ENCODE results near the gene RASL12.
"Not testable (repeated sequence)": the region's sequence is repeated elsewhere in the genome, so short reads cannot be mapped to it uniquely, and the experiment has no call there.

Gene RASL12

DNA sequence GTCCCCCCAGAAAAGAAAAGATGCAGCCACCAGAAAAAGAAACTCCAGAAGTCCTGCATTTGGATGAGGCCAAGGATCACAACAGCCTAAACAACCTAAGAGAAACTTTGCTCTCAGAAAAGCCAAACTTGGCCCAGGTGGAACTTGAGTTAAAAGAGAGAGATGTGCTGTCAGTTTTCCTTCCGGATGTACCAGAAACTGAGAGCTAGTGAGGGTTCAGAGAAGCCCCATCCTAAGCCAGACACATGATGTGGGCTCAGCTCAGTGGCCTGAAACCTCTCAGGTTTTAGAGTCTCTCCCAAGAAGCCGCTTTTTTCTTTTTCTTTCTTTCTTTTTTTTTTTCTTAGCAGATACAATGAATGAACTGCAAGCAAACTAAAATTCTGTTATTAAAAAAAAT is 14.8 kb downstream of the RASL12 start:
- DNase-seq, result no peak

DNA sequence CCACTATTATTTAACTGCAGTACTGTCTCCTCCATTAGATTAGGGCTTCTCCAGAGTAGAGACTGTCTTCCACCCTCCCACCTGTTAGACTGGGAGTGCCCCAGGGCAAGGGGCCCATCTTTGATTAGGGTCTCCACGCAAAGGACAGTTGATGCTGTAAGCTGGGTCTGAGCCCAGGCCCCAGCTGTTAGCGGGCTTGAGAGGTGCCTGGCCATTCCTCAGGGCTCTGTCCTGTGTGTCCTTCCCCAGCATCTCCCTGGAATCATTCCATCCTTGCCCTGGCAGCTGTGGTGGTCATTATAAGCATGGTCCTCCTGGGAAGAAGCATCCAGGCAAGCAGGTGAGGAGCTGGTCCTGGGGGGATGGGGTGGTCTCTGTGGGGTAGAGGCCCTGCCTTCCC is 16.5 kb downstream of the RASL12 start:
- no peak for DNase-seq

DNA sequence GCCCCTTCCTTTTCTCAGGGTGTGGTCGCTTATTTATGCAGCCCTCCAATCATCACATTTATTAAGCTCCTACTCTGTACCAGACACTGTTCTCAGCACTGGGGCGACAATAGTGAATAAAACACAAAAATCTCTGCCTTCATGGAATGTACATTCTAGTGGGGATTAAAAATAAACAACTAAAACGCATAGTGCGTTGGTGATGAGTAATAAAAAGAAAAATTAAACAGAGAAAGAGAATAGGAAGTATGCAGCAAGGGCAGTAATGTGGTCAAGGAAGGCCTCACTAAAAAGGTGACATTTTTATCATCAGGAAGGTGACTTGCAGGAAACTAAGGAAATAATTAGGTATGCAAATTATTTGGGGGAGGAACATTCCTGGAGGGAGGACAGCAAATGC is 17.5 kb downstream of the RASL12 start:
- DNase-seq, result no peak

- peak; percentile 92 for DNase-seq
Measured at GRCh38 chr15:65049418-65049840, 18.4 kb downstream of the RASL12 start.

DNA sequence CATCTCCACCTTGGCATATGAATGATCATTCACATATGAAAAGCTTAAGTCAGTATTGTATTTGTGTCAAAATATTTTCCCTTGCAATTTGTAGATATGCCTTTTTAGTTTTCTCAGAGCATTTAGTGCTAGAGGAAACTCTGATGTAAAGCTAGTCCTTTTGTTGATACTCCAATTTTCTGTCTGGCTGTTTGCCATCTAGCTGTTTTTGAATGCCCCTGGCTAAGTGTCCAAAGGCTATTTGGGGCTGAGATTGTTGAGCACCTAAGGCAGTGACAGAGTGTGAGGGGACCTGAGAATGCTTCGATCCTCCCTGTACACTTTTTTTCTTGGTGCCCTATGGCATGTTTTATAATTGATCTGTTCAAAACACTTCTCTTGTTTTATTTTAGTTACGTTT is 19.6 kb downstream of the RASL12 start:
- DNase-seq, result no peak

GRCh38 chr15:65044724-65045481 is 22.9 kb downstream of the RASL12 start, which contains the start of gene SLC51B:
Gene SLC51B (plus strand): TSS chr15:65045387. CDS start chr15:65050005, 4,618 bp downstream.
- DNase-seq, result no peak

GRCh38 chr15:65044218-65044617 is 23.6 kb downstream of the RASL12 start:
- not testable (repeated sequence) for DNase-seq

- DNase-seq, result no peak
Measured at GRCh38 chr15:65042776-65043327, 24.9 kb downstream of the RASL12 start.

- no peak for DNase-seq
Measured at GRCh38 chr15:65041787-65042186, 26.0 kb downstream of the RASL12 start.

- no peak for DNase-seq
Measured at GRCh38 chr15:65040461-65040860, 27.3 kb downstream of the RASL12 start.

DNA sequence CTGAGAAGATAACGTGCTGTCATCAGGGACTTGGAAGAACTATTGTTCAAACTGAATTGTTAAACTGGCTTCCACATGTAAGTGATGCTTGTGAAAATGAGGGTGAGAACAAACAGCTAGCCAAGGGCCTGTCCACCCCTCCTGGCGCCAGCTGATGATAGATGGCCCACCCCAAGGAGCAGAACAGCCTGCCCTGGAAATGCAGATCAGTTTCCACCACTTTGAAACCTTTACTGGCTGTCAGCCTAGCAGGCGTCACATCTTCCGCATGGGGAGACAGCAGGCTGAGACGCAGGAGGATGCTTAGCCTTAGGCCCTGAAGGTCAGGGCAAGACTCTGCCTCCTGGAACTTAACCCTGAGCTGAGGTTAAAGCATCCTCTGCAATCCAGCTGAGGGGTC is 29.0 kb downstream of the RASL12 start:
- DNase-seq, result no peak

GRCh38 chr15:65038428-65038827 is 29.4 kb downstream of the RASL12 start:
- DNase-seq, result no peak

DNA sequence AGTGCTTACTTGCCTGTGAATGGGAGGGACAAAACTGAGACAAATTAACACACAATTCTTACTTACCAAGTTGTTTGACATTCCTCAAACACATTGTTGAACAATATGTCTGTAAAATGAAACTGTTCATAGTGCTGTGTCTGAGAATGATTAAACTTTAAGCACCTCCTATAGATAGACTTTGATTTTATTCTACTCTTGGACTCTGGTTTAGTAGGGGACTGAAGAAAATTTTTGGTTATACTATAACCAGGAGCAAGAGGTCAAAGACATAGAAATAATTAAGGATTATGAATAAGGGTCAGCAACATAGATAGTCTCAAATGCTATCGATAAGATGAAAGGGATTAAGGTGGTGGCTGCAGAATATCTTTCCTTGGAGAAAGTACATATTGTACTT is 30.5 kb downstream of the RASL12 start:
- no peak for DNase-seq

- DNase-seq, result no peak
Measured at GRCh38 chr15:65034719-65035118, 33.1 kb downstream of the RASL12 start.

DNA sequence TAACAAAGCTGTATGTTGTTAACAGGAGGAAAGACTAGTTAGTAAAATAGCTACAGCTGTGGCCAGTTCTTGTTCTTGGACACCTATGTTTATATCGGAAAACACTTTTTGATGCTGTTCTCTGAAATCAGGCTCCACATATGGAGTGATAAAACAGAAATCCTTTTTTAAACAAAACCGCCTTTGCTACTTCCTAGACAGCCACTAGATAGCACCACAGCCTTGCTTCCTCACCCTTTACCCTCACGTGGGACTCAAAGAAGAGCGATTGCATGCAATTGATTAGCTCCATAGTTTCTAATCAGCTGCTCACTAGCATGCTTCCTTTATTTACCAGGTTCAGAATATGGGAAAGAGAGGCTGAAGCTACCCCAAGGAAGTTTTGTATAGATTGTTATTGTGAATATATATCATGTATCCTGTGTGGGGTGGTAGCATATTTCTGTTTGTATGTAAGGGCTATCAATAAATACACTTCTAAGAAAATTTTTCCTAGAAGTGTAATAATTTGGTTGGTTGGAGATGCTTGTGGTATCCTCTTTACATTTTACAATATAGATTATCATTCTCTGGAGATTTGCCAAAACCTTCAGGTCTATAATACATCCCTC is 34.0 kb downstream of the RASL12 start:
- DNase-seq, result no peak

DNA sequence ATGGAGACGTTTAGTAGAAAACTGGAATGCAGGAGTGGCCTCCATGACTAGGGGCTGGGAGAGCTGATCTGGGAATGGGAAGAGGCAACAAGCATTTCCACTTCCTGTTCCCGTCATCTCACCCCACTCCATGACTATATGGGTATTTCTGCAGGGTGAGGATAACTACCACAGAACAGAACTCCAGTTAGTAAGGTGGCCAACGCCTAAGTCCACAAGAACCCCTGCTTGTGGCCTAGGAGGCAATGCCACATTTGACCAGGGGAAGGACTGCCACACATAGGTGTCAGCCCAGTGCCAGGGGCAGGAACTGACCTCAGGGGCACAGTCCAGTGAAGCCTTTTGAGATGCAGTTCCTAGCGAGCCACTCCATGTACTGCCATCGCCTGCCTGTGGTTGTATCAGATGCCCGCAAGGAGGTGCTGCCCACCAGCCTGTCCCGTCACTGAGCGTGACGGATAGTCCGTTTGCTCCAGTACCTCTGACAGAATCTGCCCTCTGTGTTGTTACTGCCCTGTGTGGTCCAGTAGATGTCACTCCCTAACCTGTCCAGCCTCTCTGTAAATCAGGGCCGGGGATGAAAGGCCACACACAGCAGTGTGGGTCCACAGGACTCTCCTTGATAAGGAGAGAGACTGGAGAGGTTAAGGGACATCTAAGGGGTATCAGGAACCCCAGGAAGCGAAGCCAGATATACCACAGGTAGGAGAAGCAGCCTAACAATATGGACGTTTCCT is 34.8 kb downstream of the RASL12 start:
- DNase-seq, result peak; percentile 55

DNA sequence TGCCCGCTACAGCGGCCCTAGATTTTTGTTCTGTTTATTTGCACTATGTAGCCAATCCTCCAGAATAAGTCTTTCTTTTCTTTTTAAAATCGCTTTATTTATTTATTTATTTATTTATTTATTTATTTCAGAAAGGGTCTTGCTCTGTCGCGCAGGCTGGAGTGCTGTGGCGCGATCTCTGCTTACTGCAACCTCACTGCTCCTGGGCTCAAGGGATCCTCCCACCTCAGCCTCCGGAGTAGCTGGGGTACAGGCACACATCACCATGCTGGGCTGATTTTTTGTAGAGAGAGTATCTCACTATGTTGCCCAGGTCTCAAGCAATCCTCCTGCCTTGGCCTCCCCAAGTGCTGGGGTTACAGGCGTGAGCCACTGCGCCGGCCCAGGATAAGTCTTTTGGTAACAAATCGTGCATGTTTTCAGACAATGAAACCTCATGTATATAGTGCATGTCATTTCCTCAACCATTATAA is 38.0 kb downstream of the RASL12 start:
- no peak for DNase-seq

DNA sequence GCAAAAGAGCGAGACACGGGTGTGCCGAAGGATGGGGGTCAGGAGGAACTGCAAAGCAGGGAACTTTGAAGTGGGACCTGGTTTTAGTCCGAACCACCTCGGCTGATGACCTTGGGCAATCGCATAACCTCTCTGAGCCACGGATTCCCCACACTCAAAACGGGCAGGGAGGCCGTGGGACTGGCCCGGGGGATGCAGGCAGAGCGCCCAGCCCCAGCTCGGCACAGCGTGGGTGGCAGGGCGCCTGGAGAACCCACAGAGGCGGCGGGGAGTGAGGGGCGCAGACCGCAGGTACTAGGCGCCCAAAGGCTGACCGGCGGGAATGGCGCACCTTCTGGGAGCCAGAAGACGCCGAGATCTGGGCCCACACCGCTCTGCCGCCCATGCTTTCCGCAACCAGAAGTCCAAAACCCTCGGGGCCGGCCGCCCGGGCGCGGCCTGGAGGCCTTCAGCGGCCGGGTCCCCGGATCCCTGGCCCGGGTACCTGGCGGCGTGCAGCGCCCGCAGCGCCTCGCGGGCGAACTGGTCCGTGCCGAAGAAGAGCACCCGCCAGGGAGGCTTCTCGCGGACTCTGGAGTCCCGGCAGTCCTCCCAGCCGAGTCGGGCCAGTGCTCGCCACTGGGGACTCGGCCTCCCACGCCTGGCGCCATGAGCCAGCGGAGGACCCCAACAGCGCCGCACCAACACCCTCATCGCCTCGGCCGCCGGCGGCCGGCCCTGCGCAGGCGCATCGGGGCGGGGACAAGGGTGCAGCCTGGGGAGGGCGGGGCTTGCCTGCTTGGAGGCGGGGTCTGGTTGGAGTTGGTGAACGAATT is 38.7 kb downstream of the RASL12 start, which contains the start of gene MTFMT:
MTFMT (minus strand) TSS at position 719 of the 815 bp plus-strand sequence; CDS start at position 693, 26 bp downstream.
- DNase-seq, result peak; percentile 89

GRCh38 chr15:65028338-65028737 is 39.5 kb downstream of the RASL12 start:
- no peak for DNase-seq

DNA sequence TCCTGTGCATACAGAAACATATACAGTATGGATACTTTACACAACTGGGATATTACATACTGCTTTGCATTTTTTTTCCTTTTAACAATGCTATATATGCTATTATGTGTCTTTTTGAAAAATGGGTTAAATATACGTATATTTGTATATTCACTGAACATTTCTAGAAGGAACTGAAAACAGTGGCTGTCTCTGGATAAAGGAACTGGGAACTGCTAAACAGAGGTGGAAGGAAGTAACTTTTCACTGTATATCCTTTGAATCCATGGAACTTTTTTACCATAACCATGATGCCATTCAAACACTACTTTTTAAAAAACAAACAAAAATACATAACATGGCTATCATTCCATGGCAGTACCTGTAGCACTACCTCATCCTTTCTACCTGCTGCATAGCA is 40.2 kb downstream of the RASL12 start:
- DNase-seq, result no peak

GRCh38 chr15:65026756-65027155 is 41.0 kb downstream of the RASL12 start:
- no peak for DNase-seq

DNA sequence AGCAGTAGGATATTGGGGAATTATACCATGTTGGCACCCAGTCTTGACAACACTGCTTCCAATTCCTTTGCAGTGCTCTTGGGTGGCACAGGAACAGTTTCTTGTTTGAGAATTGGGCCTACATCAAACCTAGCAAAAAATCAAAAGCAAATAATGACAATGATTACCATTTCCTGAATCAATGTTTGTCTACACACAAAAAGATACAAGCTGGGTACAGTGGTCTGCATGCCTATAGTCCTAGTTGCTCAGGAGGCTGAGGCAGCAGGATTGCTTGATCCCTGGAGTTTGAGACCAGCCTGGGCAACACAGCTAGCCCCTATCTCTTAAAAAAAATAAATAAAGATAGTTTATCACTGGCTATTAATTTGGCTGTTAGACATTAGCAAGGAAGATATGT is 46.3 kb downstream of the RASL12 start:
- no peak for DNase-seq

Data from CD4-positive, alpha-beta T cell treated with Interleukin-15 for 1 hour (primary cell).